GM18505 (cell line): ENCODE measurements around the gene MILR1.
"Not testable (repeated sequence)": the region's sequence is repeated elsewhere in the genome, so short reads cannot be mapped to it uniquely, and the experiment has no call there.

ENCODE experiments used
- ATAC-seq: cut with Tn5 transposase; IDR thresholded peaks from one replicate; pipeline ENCODE4 v1.9.1; 2021; ENCODE audit not compliant: unreplicated experiment
- POLR2A ChIP-seq: IDR thresholded peaks from 4 replicates; pipeline ENCODE4 v1.6.1; 2011; ENCODE audit warnings: borderline replicate concordance; ENCODE audit not compliant: insufficient read depth, insufficient read length; ENCODE audit errors: extremely low read depth

The MILR1 gene

DNA sequence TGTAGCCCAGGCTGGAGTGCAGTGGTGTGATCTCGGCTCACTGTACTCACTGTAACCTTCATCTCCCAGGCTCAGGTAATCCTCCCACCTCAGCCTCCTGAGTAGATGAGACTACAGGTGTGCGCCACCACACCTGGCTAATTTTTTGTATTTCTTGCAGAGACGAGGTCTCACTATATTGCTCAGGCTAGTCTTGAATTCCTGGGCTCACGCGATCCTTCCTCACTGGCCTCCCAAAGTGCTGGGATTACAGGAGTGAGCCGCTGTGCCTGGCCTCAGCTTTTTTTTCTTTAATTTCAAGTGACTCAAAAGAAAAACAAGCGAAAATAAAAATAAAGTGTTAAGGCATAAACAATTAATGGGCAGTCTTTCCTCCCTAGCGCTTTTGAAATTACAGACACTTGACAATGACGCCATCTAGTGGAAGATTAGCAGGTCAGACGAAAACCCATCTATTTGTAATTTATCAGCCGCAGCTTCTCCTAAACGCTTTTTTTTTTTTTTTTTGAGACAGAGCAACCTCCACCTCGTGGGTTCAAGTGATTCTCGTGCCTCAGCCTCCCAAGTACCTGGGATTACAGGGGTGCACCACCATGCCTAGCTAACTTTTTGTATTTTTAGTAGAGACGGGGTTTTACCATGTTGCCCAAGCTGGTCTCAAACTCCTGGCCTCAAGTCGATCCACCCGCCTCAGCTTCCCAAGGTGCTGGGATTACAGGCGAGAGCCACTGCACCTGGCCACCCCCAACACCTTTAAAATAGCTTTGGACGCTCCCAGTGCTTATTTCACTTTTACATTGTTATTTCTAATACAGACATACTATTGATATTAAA, 30.2 kb upstream of the MILR1 start:
- no peak for ATAC-seq
- no peak for TF ChIP-seq POLR2A

DNA sequence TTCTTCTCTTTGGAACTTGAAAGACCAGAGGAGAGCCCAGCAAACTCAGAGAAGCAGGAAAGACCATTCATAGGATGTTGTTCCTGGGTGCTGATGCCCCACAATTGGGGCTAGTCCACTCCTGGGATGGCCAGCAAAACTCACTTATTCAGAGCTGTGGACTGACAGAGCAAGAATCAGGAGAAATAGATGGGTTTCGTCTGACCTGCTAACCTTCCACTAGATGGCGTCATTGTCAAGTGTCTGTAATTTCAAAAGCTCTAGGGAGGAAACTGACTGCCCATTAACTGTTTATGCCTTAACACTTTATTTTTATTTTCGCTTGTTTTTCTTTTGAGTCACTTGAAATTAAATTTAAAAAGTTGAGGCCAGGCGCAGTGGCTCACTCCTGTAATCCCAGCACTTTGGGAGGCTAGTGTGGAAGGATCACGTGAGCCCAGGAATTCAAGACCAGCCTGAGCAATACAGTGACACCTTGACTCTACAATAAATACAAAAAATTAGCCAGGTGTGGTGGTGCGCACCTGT, 28.7 kb upstream of the MILR1 start:
- no peak for ATAC-seq
- no peak for TF ChIP-seq POLR2A

DNA sequence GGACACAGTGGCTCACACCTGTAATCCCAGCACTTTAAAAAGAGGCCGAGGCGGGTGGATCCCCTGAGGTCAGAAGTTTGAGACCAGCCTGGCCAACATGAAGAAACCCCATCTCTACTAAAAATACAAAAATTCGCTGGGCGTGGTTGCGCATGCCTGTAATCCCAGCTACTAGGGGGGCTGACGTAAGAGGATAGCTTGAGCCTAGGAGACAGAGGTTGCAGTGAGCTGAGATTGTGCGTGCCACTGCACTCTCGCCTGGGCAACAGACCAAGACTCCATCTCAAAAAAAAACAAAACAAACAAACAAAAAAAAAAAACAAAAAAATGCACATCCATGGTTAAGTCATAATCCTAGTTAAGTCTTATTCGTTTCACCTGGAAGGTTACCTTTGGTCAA, 26.8 kb upstream of the MILR1 start:
- ATAC-seq = not testable (repeated sequence)

DNA sequence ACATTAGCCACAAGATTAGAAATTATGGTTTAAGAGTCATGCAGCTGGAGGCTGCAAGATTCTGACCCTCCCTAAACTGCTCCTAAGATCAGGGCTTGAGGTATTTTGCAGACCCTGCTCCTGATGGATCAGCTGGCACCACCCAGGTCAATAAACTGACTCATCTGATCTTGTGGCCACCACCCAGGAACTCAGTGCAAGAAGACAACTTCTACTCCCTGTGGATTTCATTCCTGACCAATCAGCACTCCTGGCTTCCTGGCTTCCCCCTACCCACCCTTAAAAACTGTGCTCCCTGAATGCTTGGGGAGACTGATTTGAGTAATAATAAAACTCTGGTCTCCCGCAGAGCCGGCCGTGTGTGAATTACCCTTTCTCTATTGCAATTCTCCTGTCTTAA, 25.0 kb upstream of the MILR1 start:
- no peak for ATAC-seq
- no peak for TF ChIP-seq POLR2A

DNA sequence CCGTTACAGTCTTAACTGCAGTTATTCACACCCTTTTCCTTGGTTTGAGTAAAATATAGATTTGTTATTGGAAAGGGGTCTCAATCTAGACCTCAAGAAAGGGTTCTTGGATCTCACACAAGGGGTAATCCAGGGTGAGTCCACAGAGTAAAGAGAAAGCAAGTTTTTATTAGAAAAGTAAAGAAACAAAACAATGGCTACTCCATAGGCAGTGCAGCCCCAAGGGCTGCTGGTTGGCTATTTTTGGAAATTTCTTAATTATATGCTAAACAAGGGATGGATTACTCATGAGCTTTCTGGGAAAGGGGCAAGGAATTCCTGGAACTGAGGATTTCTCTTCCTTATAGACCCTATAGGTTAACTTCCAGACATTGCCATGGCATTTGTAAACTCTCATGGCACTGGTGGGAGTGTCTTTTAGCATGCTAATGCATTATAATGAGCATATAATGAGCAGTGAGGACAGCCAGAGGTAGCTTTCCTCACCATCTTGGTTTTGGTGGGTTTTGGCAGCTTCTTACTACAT, 24.5 kb upstream of the MILR1 start:
- ATAC-seq = no peak
- no peak for TF ChIP-seq POLR2A

DNA sequence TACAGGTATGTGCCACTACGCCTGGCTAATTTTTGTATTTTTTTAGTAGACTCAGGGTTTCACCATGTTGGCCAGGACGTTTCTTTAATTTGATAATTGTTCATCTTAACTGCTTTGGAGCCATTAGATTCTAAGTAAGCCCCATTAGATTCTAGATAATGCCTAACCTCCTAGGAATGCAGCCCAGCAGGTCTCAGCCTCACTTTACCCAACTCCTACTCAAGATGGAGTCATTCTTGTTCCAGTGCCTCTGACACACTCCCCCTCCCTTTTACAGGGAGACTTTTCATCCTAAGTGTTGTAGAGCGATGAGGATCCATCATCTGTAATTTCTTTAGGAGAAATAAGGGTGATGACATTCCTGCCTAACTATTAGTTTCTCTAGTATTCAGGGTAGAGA, 23.7 kb upstream of the MILR1 start:
- no peak for ATAC-seq
- TF ChIP-seq POLR2A = no peak

GRCh38 chr17:64426596-64426995, 22.3 kb upstream of the MILR1 start:
- no peak for TF ChIP-seq POLR2A
- no peak for ATAC-seq

DNA sequence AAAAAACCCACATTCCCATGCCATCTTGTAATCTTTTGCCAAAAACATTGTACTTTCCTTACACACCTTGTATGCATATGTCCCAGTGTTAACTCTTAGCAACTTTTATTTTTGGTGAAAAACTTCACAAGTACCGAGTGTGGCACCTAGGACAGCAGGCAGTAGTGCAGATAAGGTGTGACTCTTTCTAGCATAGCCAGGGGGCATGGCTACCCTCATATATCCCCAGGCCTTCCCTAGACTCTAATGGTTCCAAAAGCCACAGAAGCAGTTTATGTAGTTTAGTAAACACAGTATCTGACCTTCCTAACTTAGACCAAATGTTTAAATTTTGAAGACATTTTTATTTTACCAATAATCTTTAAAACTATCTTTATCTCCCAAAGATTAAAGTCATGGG, 20.5 kb upstream of the MILR1 start:
- TF ChIP-seq POLR2A = no peak
- no peak for ATAC-seq

DNA sequence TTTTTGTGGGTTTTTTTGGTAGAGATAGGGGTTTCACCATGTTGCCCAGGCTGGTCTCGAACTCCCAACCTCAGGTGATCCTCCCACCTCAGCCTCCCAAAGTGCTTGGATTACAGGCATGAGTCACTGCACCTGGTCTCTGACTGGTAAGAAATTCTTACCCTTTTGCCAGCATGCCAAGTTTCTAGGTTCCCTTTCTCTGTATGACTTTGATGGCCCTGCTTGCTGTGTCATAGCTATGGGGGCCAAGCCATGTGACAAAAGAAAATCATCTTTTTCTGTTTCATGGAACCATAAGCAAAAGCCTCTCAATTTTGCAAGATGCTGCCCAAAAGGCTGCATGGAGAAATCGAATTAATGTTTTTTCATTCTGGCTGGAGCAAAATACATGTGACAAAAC, 18.9 kb upstream of the MILR1 start:
- not testable (repeated sequence) for ATAC-seq

GRCh38 chr17:64431534-64431933, 17.4 kb upstream of the MILR1 start:
- no peak for ATAC-seq
- TF ChIP-seq POLR2A = no peak

GRCh38 chr17:64437944-64438525, 10.9 kb upstream of the MILR1 start:
- ATAC-seq = no peak
- no peak for TF ChIP-seq POLR2A

DNA sequence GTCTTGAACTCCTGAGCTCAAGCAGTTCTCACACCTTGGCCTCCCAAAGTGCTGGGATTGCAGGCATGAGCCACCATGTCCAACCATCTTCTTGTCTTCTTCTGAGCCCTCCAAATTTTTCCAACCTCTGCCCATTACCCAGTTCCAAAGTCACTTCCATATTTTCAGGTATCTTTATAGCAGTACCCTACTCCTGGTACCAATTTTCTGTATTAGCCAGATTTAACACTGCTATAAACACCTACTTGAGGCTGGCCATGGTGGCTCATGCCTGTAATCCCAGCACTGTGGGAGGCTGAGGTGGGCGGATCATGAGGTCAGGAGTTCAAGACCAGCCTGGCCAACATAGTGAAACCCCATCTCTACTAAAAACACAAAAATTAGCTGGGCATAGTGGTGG, 9.4 kb upstream of the MILR1 start:
- not testable (repeated sequence) for ATAC-seq

- no peak for TF ChIP-seq POLR2A
- no peak for ATAC-seq
Measured at GRCh38 chr17:64439956-64440355, 9.0 kb upstream of the MILR1 start.

DNA sequence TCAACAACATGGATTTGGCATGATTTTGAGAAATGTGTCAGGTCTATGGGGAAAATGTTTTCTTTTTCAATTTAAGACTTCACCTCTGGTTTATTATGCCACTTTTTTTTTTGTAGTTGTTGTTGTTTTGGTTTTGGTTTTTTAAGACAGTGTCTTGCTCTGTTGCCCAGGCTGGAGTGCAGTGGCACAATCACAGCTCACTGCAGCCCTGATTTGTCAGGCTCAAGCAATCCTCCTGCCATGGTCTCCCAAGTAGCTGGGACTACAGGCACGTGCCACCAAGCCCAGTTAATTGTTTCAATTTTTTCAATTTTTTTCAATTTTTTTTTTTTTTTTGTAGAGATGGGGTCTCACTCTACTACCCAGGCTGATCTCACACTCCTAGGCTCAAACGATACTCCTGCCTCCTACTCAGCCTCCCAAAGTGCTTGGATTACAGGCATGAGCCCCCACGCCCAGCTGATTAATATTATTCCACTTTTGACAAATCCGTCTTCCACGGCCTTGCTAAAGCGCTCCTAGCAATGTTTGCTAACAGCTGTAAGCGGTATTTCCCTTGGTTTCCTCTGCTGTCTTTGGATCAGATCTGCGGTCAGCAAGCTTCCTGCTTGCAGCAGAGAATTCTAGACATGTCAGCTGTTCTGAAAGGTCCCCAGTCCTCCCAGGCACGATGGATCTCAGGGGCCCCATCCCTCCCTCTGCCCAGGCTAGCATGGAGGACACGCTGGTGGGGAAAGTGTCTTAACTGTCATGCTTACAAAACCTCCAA, 7.0 kb upstream of the MILR1 start:
- no peak for TF ChIP-seq POLR2A
- ATAC-seq = no peak
